Measurements from ENCODE around the gene PEX6.

DNA sequence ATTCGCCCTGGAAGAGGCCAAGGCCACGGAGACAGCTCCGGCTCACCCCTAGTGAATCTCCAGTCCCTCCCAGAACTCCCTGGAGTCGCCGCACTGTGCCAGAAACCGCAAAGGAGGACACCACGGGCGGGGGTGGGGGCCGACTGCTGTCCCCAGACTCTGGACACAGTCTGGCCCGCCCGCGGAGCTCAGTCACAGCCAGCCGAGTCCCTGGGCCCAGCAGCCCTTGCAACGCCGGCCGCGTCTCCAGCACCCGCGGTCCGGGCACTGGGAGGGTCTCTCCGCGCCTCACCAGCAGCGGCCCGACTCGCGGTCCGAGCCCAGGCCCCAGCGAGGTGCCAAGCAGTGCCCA lies 518 bp downstream of the PEX6 start:
- TF ChIP-seq, protein P1, sequence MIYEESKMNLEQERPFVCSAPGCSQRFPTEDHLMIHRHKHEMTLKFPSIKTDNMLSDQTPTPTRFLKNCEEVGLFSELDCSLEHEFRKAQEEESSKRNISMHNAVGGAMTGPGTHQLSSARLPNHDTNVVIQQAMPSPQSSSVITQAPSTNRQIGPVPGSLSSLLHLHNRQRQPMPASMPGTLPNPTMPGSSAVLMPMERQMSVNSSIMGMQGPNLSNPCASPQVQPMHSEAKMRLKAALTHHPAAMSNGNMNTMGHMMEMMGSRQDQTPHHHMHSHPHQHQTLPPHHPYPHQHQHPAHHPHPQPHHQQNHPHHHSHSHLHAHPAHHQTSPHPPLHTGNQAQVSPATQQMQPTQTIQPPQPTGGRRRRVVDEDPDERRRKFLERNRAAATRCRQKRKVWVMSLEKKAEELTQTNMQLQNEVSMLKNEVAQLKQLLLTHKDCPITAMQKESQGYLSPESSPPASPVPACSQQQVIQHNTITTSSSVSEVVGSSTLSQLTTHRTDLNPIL (CRISPR knock-in tag; IDR thresholded peaks at IDR 0.05; ENCODE audit: low read depth), result no peak
- no peak for TF ChIP-seq OSR1 (CRISPR knock-in tag; IDR thresholded peaks at IDR 0.05)
- TF ChIP-seq ZFP30 (CRISPR knock-in tag; IDR thresholded peaks at IDR 0.05), result no peak
- TF ChIP-seq RARB (CRISPR knock-in tag; IDR thresholded peaks at IDR 0.05), result no peak
- TF ChIP-seq ZNF8 (CRISPR knock-in tag; IDR thresholded peaks at IDR 0.05), result no peak
- TF ChIP-seq, protein P2, sequence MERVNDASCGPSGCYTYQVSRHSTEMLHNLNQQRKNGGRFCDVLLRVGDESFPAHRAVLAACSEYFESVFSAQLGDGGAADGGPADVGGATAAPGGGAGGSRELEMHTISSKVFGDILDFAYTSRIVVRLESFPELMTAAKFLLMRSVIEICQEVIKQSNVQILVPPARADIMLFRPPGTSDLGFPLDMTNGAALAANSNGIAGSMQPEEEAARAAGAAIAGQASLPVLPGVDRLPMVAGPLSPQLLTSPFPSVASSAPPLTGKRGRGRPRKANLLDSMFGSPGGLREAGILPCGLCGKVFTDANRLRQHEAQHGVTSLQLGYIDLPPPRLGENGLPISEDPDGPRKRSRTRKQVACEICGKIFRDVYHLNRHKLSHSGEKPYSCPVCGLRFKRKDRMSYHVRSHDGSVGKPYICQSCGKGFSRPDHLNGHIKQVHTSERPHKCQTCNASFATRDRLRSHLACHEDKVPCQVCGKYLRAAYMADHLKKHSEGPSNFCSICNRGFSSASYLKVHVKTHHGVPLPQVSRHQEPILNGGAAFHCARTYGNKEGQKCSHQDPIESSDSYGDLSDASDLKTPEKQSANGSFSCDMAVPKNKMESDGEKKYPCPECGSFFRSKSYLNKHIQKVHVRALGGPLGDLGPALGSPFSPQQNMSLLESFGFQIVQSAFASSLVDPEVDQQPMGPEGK (CRISPR knock-in tag; IDR thresholded peaks at IDR 0.05; ENCODE audit: borderline replicate concordance), result no peak
- TF ChIP-seq GLIS3 (CRISPR knock-in tag; IDR thresholded peaks at IDR 0.05), result no peak
